ENCODE data around the gene AGBL4. TPM values are rescaled to one million over a fixed set of nuclear protein-coding genes. Genes with fewer than 3 reads are reported as not detected.
A peak's percentile ranks its signal among the peaks of the same experiment; 100 is the strongest.

AGBL4 gene
- polyA plus RNA-seq, 1 donor (not counting 4 experiments of a cell fraction or from before 2014, with no cell fraction given) = not detected

DNA sequence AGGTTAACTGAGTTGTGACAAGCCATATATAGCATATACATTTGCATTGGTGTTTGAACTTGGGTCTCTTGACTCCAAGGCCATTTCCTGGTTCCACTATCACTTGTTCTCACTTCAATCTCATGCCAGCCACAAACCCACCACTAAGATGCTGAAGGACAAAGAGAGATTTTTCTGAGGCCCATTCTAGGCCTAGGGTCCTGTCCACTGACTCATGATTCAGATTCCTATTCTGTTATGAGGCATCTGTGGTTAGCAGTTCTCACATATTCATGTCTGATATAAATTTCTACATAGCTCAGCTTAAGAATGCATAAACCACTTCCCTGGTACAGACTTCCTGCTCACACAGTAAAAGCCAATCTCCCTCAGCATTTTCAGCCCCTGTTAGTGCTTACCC lies 921.0 kb downstream of the AGBL4 start:
- peaks cover 12% of the 10 kb centered on the region for H3K4me1 ChIP-seq (ENCODE audit: control insufficient read depth, extremely low read depth, insufficient read depth, low read length)
- peak overlapping the region; percentile 16 for H3K27ac ChIP-seq (ENCODE audit: control insufficient read depth, insufficient read depth, low read length)
- no peaks in the 10 kb centered on the region for H3K9me1 ChIP-seq (ENCODE audit: control insufficient read depth, extremely low read depth, insufficient read depth, low read length)
- peak overlapping the region; percentile 28 for H2AFZ ChIP-seq (ENCODE audit: control insufficient read depth, low read length)
- peak overlapping the region; percentile 49 for H3K4me2 ChIP-seq (ENCODE audit: control insufficient read depth, extremely low read depth, insufficient read depth, low read depth, low read length)
- no peak overlapping the region for H3K9ac ChIP-seq (ENCODE audit: control insufficient read depth, extremely low read depth, insufficient read depth, low read length)
- H3K27me3 ChIP-seq (ENCODE audit: control insufficient read depth, extremely low read depth, insufficient read depth, low read length) = no peaks in the 10 kb centered on the region
- DNase-seq (ENCODE audit: low read depth, low spot score) (peak; percentile 9), FAIRE-seq (peak; percentile 91)
- H3K4me3 ChIP-seq (ENCODE audit: control insufficient read depth in 2 of 3, extremely low read depth in 1 of 3, insufficient read depth in 2 of 3, low read depth in 1 of 3, low read length in 3 of 3) = no peak overlapping the region
- H3K79me2 ChIP-seq (ENCODE audit: control insufficient read depth, insufficient read depth, low read length) = no peaks in the 10 kb centered on the region
- TF ChIP-seq EZH2 (IDR thresholded peaks at IDR 0.05; ENCODE audit: low read length) = no peak
- TF ChIP-seq, protein P1, sequence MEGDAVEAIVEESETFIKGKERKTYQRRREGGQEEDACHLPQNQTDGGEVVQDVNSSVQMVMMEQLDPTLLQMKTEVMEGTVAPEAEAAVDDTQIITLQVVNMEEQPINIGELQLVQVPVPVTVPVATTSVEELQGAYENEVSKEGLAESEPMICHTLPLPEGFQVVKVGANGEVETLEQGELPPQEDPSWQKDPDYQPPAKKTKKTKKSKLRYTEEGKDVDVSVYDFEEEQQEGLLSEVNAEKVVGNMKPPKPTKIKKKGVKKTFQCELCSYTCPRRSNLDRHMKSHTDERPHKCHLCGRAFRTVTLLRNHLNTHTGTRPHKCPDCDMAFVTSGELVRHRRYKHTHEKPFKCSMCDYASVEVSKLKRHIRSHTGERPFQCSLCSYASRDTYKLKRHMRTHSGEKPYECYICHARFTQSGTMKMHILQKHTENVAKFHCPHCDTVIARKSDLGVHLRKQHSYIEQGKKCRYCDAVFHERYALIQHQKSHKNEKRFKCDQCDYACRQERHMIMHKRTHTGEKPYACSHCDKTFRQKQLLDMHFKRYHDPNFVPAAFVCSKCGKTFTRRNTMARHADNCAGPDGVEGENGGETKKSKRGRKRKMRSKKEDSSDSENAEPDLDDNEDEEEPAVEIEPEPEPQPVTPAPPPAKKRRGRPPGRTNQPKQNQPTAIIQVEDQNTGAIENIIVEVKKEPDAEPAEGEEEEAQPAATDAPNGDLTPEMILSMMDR (optimal IDR thresholded peaks at IDR 0.05 in 1 of 3, IDR thresholded peaks at IDR 0.05 in 1 of 3, conservative IDR thresholded peaks at IDR 0.05 in 1 of 3; ENCODE audit: extremely low read depth in 1 of 3, insufficient read depth in 2 of 3, low read length in 3 of 3) = no peak
- H3K9me3 ChIP-seq (ENCODE audit: control insufficient read depth, low read depth, low read length) = no peaks in the 10 kb centered on the region
- dilution Hi-C loops (cut with MboI; ENCODE audit: extremely low pct_ligation_motif_present, low sequenced_read_pairs) = no loop called here
- no peaks in the 10 kb centered on the region for H4K20me1 ChIP-seq (ENCODE audit: control insufficient read depth, extremely low read depth, insufficient read depth, low read length)
- H3K36me3 ChIP-seq (ENCODE audit: control insufficient read depth in 2 of 2, extremely low read depth in 1 of 2, insufficient read depth in 2 of 2, low read length in 2 of 2) = no peaks in the 10 kb centered on the region

DNA sequence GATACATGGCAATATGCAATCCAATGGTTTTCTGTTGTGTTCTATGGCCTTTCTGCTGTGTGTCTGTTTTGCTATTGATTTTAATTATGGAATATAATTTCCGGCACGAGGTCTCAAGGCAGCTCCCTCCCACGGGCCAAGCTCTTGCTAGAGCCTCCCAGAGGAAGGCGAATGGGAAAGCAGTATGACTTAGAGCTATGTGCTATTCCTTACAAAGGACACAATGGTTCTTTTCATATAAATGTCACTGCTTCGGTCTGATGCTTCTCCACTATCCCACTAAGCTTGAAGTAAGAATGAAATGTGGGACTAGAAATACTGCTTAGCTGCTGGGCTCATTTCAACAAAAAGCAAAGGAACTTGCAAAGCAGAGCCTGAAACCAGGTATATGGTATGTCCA lies 924.9 kb downstream of the AGBL4 start:
- no peaks in the 10 kb centered on the region for H3K9me1 ChIP-seq (ENCODE audit: control insufficient read depth, extremely low read depth, insufficient read depth, low read length)
- H3K79me2 ChIP-seq (ENCODE audit: control insufficient read depth, insufficient read depth, low read length) = no peaks in the 10 kb centered on the region
- FAIRE-seq (no peak), DNase-seq (ENCODE audit: low read depth, low spot score) (no peak)
- peaks cover 12% of the 10 kb centered on the region for H3K4me1 ChIP-seq (ENCODE audit: control insufficient read depth, extremely low read depth, insufficient read depth, low read length)
- no peaks in the 10 kb centered on the region for H3K36me3 ChIP-seq (ENCODE audit: control insufficient read depth in 2 of 2, extremely low read depth in 1 of 2, insufficient read depth in 2 of 2, low read length in 2 of 2)
- TF ChIP-seq, protein P1 (optimal IDR thresholded peaks at IDR 0.05 in 1 of 3, IDR thresholded peaks at IDR 0.05 in 1 of 3, conservative IDR thresholded peaks at IDR 0.05 in 1 of 3; ENCODE audit: extremely low read depth in 1 of 3, insufficient read depth in 2 of 3, low read length in 3 of 3) = no peak
- no peak for TF ChIP-seq EZH2 (IDR thresholded peaks at IDR 0.05; ENCODE audit: low read length)
- no peak overlapping the region for H2AFZ ChIP-seq (ENCODE audit: control insufficient read depth, low read length)
- no peaks in the 10 kb centered on the region for H3K27me3 ChIP-seq (ENCODE audit: control insufficient read depth, extremely low read depth, insufficient read depth, low read length)
- no peak overlapping the region for H3K9ac ChIP-seq (ENCODE audit: control insufficient read depth, extremely low read depth, insufficient read depth, low read length)
- no peaks in the 10 kb centered on the region for H4K20me1 ChIP-seq (ENCODE audit: control insufficient read depth, extremely low read depth, insufficient read depth, low read length)
- H3K27ac ChIP-seq (ENCODE audit: control insufficient read depth, insufficient read depth, low read length) = no peak overlapping the region
- H3K4me3 ChIP-seq (ENCODE audit: control insufficient read depth in 2 of 3, extremely low read depth in 1 of 3, insufficient read depth in 2 of 3, low read depth in 1 of 3, low read length in 3 of 3) = no peak overlapping the region
- dilution Hi-C loops (cut with MboI; ENCODE audit: extremely low pct_ligation_motif_present, low sequenced_read_pairs) = no loop called here
- no peaks in the 10 kb centered on the region for H3K9me3 ChIP-seq (ENCODE audit: control insufficient read depth, low read depth, low read length)
- H3K4me2 ChIP-seq (ENCODE audit: control insufficient read depth, extremely low read depth, insufficient read depth, low read depth, low read length) = no peak overlapping the region

All from keratinocyte (primary cell).